IMR-90 (cell line): ENCODE measurements around the gene GNG7. TPM values are rescaled to one million over a fixed set of nuclear protein-coding genes. Genes with fewer than 3 reads are reported as not detected.
A peak's percentile ranks its signal among the peaks of the same experiment; 100 is the strongest.

Source experiments
- ATAC-seq: fragments of 200-7000 bp; cut with Tn5 transposase; 2 replicates; pipeline ENCODE4 v1.9.1; 2020; ENCODE audit warnings: low read depth, mild to moderate bottlenecking, moderate library complexity
- BruUV-seq: library from RNA; stranded (reverse); fragments of 400-500 nt; replicated peaks from 2 replicates; lab custom pipeline; 2021; lab: Mats Ljungman, UMichigan
- CTCF ChIA-PET: fragments of 300-600 bp; formaldehyde crosslinking; extraction: SDS; loops from one replicate; lab custom pipeline; 2021; ENCODE audit warnings: antibody characterized with exemption; lab: Yijun Ruan, JAX
- POLR2A ChIA-PET: fragments of 300-600 bp; sonication (Branson Sonifier 250); formaldehyde crosslinking; loops from one replicate; lab custom pipeline; 2022; ENCODE audit warnings: antibody characterized with exemption; ENCODE audit not compliant: unreplicated experiment; lab: Charles Lee
- DNase-seq: peaks from one replicate; pipeline ENCODE4 v3.0.0; 2013
- H2AFZ ChIP-seq: replicated peaks from 2 replicates; pipeline ENCODE3; 2013; ENCODE audit warnings: low read length, mild to moderate bottlenecking; ENCODE audit not compliant: poor library complexity
- H2AK5ac ChIP-seq: 2 replicates; pipeline ENCODE4 v1.6.1; 2013; ENCODE audit warnings: low read depth, low read length, inconsistent platforms
- H2AK9ac ChIP-seq: replicated peaks from 2 replicates; pipeline ENCODE3; 2013; ENCODE audit warnings: mild to moderate bottlenecking, low read depth, low read length, moderate library complexity; ENCODE audit not compliant: poor library complexity
- H2BK120ac ChIP-seq: 2 replicates; pipeline ENCODE4 v1.6.1; 2013; ENCODE audit warnings: low read depth, low read length, inconsistent platforms
- H2BK15ac ChIP-seq: 3 replicates; pipeline ENCODE4 v1.6.1; 2013; ENCODE audit warnings: low read depth, low read length, inconsistent platforms
- H2BK20ac ChIP-seq: 2 replicates; pipeline ENCODE4 v1.6.1; 2013; ENCODE audit warnings: low read depth, mild to moderate bottlenecking, inconsistent platforms, low read length, moderate library complexity
- H2BK5ac ChIP-seq: 2 replicates; pipeline ENCODE4 v1.6.1; 2013; ENCODE audit warnings: mild to moderate bottlenecking, low read depth, low read length, inconsistent platforms; ENCODE audit not compliant: poor library complexity, severe bottlenecking
- H3K14ac ChIP-seq: replicated peaks from 2 replicates; pipeline ENCODE4 v1.6.1; 2013; ENCODE audit warnings: low read depth, low read length, inconsistent platforms
- H3K18ac ChIP-seq: 2 replicates; pipeline ENCODE4 v1.6.1; 2013; ENCODE audit warnings: low read depth, low read length, control low read depth
- H3K23ac ChIP-seq: 2 replicates; pipeline ENCODE4 v1.6.1; 2013; ENCODE audit warnings: low read depth, low read length, inconsistent platforms
- H3K27ac ChIP-seq: 2 replicates; pipeline ENCODE4 v1.5.1; 2013; ENCODE audit warnings: mild to moderate bottlenecking, control low read depth, low read length; ENCODE audit not compliant: insufficient read depth
- H3K27me3 ChIP-seq: 2 replicates; pipeline ENCODE4 v1.6.1; 2013; ENCODE audit warnings: low read length; ENCODE audit not compliant: control insufficient read depth, insufficient read depth
- H3K36me3 ChIP-seq: 2 replicates; pipeline ENCODE4 v1.6.1; 2013; ENCODE audit warnings: low read length, mixed read lengths; ENCODE audit not compliant: control insufficient read depth, insufficient read depth
- H3K4ac ChIP-seq: 2 replicates; pipeline ENCODE4 v1.6.1; 2013; ENCODE audit warnings: low read depth, low read length, inconsistent platforms
- H3K4me1 ChIP-seq: 2 replicates; pipeline ENCODE4 v1.6.1; 2013; ENCODE audit warnings: low read length, mixed read lengths; ENCODE audit not compliant: control insufficient read depth, insufficient read depth
- H3K4me2 ChIP-seq: 2 replicates; pipeline ENCODE4 v1.6.1; 2013; ENCODE audit warnings: low read depth, mild to moderate bottlenecking, control low read depth, low read length, moderate library complexity
- H3K4me3 ChIP-seq: 2 replicates; pipeline ENCODE4 v1.5.1; 2013; ENCODE audit warnings: low read depth, mild to moderate bottlenecking, control low read depth, low read length, moderate library complexity; ENCODE audit not compliant: insufficient read depth
- H3K56ac ChIP-seq: 2 replicates; pipeline ENCODE4 v1.6.1; 2013; ENCODE audit warnings: low read length, inconsistent platforms; ENCODE audit not compliant: insufficient read depth; ENCODE audit errors: extremely low read depth
- H3K79me1 ChIP-seq, 2 experiments: 2 replicates each; pipeline ENCODE4 v1.6.1; 2013; ENCODE audit warnings: low read length in 2 of 2, inconsistent platforms in 1 of 2, low read depth in 1 of 2
- H3K9ac ChIP-seq: 2 replicates; pipeline ENCODE4 v1.6.1; 2013; ENCODE audit warnings: low read depth, low read length, control low read depth
- H3K9me1 ChIP-seq: 2 replicates; pipeline ENCODE4 v1.6.1; 2013; ENCODE audit warnings: low read length, inconsistent platforms; ENCODE audit not compliant: insufficient read depth
- H3K9me3 ChIP-seq: 2 replicates; pipeline ENCODE4 v1.6.1; 2013; ENCODE audit warnings: low read length; ENCODE audit not compliant: control insufficient read depth, insufficient read depth
- H4K20me1 ChIP-seq: 2 replicates; pipeline ENCODE4 v1.6.1; 2013; ENCODE audit warnings: low read length, inconsistent platforms; ENCODE audit not compliant: insufficient read depth
- H4K5ac ChIP-seq: 2 replicates; pipeline ENCODE4 v1.6.1; 2013; ENCODE audit warnings: mild to moderate bottlenecking, low read depth, low read length, control low read depth
- H4K8ac ChIP-seq, 2 experiments: 2 replicates each; pipeline ENCODE4 v1.6.1; 2013; ENCODE audit warnings: low read depth in 2 of 2, low read length in 2 of 2, control low read depth in 1 of 2, inconsistent platforms in 1 of 2
- H4K91ac ChIP-seq: 2 replicates; pipeline ENCODE4 v1.6.1; 2013; ENCODE audit warnings: low read depth, low read length, inconsistent platforms; ENCODE audit not compliant: insufficient read depth
- CEBPB ChIP-seq: IDR thresholded peaks from 2 replicates; pipeline ENCODE4 v1.6.1; 2012; ENCODE audit warnings: low read depth, low read length, improper control_type of control experiment
- NFE2L2 ChIP-seq: fragments of 150-350 bp; IDR thresholded peaks from 2 replicates; pipeline ENCODE4 v1.6.1; 2016; ENCODE audit warnings: low read depth, mild to moderate bottlenecking, low read length
- POLR2A ChIP-seq: IDR thresholded peaks from 2 replicates; pipeline ENCODE4 v1.6.1; 2012; ENCODE audit warnings: mild to moderate bottlenecking, low read depth, low read length
- RAD21 ChIP-seq: IDR thresholded peaks from 2 replicates; pipeline ENCODE4 v1.6.1; 2012; ENCODE audit warnings: low read length, improper control_type of control experiment
- WGBS, 2 experiments: methylation state at CpG; one replicate each; pipeline versions ENCODE4 v1.1.5 to v1.1.7; 2013; ENCODE audit warnings: missing lambda C conversion rate in 2 of 2; ENCODE audit not compliant: insufficient read length in 1 of 2; ENCODE audit errors: extremely low coverage in 2 of 2; 5-methylcytosine and 5-hydroxymethylcytosine counted together
- dilution Hi-C: fragments of 300-500 bp; cut with HindIII; formaldehyde crosslinking; loops from one replicate; pipeline ENCODE4 v1.14.3; 2018; ENCODE audit warnings: low sequenced_read_pairs; ENCODE audit not compliant: unreplicated experiment
- in situ Hi-C: fragments of 300-500 bp; cut with MboI; formaldehyde crosslinking; loops from 3 replicates; pipeline ENCODE4 v1.14.3; 2019; ENCODE audit warnings: low sequenced_read_pairs, inconsistent platforms, mixed read lengths
- intact Hi-C: fragments of 100-400 bp; cut with micrococcal nuclease; formaldehyde crosslinking; loops from 2 replicates; pipeline ENCODE4 v1.10.0; 2022
- polyA plus RNA-seq, 3 experiments: library from polyadenylated mRNA; depleted of rRNA; stranded (reverse); fragments of >200 nt; gene quantifications; 2 replicates each; pipeline ENCODE4 v1.2.3, GENCODE V29; 2012; ENCODE audit warnings: low replicate concordance in 1 of 3
- total RNA-seq: library from RNA; depleted of rRNA; stranded (reverse); fragments of >200 nt; gene quantifications from 2 replicates; pipeline ENCODE4 v1.2.3, GENCODE V29; 2012
- TF ChIP-seq, protein P1 (sequence below): conservative IDR thresholded peaks from 2 replicates; pipeline ENCODE4 v1.5.1; 2012; ENCODE audit warnings: mild to moderate bottlenecking, low read depth, low read length, improper control_type of control experiment

Gene GNG7
- total and polyA plus RNA-seq, 2 of the 4 experiments (the other 2 are of a cell fraction), result under 0.01 to 0.21 TPM

DNA sequence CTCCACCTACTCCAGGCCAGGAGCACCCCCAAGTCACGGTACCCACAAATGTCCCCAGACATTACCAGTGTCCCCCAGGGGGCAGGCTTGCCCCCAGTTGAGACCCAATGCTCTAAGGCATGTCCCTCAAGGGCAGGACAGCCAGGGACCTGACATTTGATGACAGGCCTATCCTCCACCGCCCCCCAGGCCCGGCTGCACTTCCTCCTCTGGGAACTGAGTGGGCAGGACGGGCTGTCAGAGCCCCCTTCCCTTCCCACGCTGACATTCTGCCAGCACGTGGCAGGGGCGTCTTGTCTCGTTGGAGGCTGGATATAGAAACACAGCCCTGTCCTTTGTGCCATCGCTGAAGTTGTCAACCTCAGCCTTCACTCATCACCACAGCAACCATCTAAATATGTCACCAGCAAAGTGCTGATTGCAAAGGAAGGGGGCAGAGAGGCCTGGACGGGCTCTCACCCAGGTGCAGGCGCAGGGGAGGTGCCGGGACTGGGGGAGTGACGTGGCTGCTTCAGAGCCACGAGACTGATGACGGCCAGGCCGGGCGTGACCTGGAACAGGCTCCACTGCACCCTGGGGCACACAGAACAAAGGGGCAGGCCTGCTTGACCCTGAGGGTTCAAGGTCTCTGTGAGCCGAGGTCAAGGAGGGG, 38.4 kb downstream of the GNG7 start:
- Histone ChIP-seq H4K8ac (no peak overlapping the region), H4K5ac (no peak overlapping the region), H4K20me1 (no peaks in the 10 kb centered on the region), H3K56ac (no peak overlapping the region), H3K36me3 (no peaks in the 10 kb centered on the region), H3K18ac (no peak overlapping the region), H2AK9ac (no peak overlapping the region), H3K9me3 (peaks cover 5% of the 10 kb centered on the region), H3K9me1 (no peaks in the 10 kb centered on the region), H3K14ac (no peak overlapping the region), H3K4me3 (no peak overlapping the region), H3K79me1 (no peaks in the 10 kb centered on the region), H2BK20ac (no peak overlapping the region), H2BK15ac (no peak overlapping the region), H4K91ac (no peak overlapping the region), H2BK5ac (no peak overlapping the region), H3K27me3 (peaks cover 17% of the 10 kb centered on the region), H3K23ac (no peak overlapping the region), H3K9ac (no peak overlapping the region), H3K27ac (no peak overlapping the region), H3K4me2 (no peak overlapping the region), H2AK5ac (no peak overlapping the region), H2AFZ (no peak overlapping the region), H3K4me1 (no peaks in the 10 kb centered on the region), H3K4ac (no peak overlapping the region), H2BK120ac (no peak overlapping the region)
- TF ChIP-seq RAD21 (no peak), POLR2A (no peak), NFE2L2 (no peak), CEBPB (no peak)
- TF ChIP-seq, protein P1, sequence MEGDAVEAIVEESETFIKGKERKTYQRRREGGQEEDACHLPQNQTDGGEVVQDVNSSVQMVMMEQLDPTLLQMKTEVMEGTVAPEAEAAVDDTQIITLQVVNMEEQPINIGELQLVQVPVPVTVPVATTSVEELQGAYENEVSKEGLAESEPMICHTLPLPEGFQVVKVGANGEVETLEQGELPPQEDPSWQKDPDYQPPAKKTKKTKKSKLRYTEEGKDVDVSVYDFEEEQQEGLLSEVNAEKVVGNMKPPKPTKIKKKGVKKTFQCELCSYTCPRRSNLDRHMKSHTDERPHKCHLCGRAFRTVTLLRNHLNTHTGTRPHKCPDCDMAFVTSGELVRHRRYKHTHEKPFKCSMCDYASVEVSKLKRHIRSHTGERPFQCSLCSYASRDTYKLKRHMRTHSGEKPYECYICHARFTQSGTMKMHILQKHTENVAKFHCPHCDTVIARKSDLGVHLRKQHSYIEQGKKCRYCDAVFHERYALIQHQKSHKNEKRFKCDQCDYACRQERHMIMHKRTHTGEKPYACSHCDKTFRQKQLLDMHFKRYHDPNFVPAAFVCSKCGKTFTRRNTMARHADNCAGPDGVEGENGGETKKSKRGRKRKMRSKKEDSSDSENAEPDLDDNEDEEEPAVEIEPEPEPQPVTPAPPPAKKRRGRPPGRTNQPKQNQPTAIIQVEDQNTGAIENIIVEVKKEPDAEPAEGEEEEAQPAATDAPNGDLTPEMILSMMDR, result peak; percentile 15; the same call in 1 of the 2 replicates
- dilution Hi-C loops, result no loop called here
- ATAC-seq (no peak), DNase-seq (no peak)
- CTCF ChIA-PET, result no interaction called here
- BruUV-seq, result no TSS peak
- in situ Hi-C loops, result loop anchor here (10.0 kb wide), 1 partner anchor 201 kb away; the partner anchor contains the start of gene ZNF556
- POLR2A ChIA-PET, result no interaction called here
- intact Hi-C loops, result no loop called here
- WGBS, 2 experiments, result 38% methylated on average over 11 of the region's 18 CpGs; no CpG with 5 or more reads in 1 of the 2 experiments
